Retinal pigment epithelial cell (primary cell): ENCODE measurements around the gene GRB7.

ENCODE experiments used
- DNase-seq: peaks from one replicate; pipeline ENCODE4 v3.0.0-alpha.2; 2010; ENCODE audit warnings: low read depth
- H3K4me3 ChIP-seq: 2 replicates; pipeline ENCODE4 v1.5.1; 2011; ENCODE audit warnings: mild to moderate bottlenecking, low read length, control low read depth, moderate library complexity
- CTCF ChIP-seq: conservative IDR thresholded peaks from 2 replicates; pipeline ENCODE4 v1.5.1; 2011; ENCODE audit warnings: low read depth, low read length, control low read depth, inconsistent platforms

The GRB7 gene

DNA sequence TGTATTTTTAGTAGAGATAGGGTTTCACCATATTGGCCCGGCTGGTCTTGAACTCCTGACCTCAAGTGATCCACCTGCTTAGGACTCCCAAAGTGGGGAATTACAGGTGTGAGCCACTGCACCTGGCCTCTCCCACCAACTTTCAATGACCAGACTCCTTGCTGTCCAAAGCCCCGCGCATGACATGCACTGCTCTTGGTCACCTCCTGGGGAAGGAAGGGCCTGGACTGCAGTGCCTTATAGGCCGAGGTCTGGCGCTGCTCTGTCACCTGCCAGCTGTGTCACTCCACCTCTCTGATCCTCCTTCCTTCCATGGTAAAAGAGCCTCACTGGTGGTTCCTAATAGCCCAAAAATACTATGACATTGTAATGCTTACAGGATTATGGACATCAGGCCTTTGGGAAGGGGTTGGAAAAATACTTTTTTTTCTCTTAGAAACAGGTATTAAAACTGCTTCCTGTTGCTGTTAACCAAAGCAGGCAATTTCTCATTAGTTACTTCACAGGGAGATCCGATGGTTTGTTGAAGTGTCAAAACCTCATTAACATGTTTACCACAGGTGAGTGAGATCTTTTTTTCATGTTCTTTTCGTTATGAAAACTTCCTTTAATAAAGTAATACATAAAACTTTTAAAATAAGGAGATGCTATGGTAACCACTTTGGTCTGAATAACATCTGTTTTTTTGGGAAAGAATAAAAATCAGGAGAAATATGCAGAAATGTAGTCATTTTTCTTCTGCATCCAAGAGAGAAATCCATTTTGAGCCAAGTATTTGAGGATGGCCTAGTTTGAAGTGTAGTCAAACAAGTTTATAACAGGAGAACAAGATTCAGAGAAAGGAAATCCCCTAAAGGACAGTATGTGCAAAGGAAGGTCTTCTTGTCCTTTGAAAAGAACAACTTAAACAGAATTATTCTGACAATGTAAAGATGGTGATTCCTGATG is 35.5 kb downstream of the GRB7 start:
- no peak for DNase-seq

DNA sequence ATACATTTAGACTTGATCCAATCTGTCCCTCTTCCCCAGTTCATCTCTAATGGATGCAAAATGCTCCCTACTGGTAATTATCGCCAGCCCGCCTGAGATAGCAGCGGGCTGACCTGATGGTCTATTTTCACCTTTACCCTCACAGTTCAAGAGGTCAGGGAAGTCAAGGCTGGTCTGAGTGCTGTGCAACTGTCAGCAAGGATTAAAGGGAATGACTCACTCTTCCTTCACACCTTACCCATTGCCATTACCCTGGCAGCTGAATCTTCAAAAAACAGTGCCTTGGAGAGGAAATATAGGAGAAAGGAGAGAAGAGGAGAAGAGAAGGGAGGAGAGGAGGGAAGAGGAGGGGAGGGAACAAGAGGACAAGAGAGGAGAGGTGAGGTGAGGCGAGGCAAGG is 36.3 kb downstream of the GRB7 start:
- DNase-seq, result no peak
- H3K4me3 ChIP-seq, result no peak overlapping the region
- TF ChIP-seq CTCF, result no peak

More for the DNA sequence above, 35.5 kb downstream of the GRB7 start:
- no peak for TF ChIP-seq CTCF
- H3K4me3 ChIP-seq, result no peak overlapping the region

DNA sequence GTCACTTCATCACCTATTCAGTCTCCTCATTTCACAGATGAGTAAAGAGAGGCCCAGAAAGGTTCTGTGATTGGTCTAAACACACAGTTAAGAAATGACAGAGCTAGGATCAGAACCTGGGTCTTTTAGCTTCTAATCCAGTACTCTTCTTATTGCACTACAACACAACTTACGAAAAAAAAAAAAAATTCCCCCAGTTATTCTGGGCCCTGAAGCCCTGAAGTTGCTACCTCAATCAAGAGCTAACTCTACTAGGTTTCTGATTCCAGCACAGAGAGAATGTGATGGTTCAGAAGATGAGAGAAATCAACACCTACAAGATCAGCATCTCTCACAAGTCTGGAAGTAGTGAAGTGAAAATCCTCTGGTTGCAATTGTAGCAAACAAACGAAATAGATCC is 37.3 kb downstream of the GRB7 start:
- TF ChIP-seq CTCF, result no peak

DNA sequence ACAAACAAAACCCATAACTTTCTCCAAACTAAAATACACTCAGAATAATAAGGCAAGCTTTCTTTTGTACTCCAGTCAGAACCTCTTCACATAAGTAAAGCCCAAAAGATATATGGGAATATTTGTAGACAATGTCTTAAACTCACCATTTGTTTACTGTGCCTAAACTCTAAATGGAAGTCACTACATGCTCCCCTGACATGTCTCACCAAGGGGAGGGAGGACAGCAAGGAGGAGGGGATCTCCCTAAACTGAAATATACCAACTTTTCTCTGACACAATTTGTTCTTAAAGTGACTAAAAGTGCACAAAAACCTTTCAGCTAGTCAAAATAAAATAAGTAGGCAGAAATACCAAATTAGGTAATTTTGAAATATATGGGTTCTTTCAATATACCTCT is 38.5 kb downstream of the GRB7 start:
- no peak overlapping the region for H3K4me3 ChIP-seq
- DNase-seq, result no peak
- no peak for TF ChIP-seq CTCF

More for the DNA sequence above, 37.3 kb downstream of the GRB7 start:
- no peak overlapping the region for H3K4me3 ChIP-seq
- no peak for DNase-seq

DNA sequence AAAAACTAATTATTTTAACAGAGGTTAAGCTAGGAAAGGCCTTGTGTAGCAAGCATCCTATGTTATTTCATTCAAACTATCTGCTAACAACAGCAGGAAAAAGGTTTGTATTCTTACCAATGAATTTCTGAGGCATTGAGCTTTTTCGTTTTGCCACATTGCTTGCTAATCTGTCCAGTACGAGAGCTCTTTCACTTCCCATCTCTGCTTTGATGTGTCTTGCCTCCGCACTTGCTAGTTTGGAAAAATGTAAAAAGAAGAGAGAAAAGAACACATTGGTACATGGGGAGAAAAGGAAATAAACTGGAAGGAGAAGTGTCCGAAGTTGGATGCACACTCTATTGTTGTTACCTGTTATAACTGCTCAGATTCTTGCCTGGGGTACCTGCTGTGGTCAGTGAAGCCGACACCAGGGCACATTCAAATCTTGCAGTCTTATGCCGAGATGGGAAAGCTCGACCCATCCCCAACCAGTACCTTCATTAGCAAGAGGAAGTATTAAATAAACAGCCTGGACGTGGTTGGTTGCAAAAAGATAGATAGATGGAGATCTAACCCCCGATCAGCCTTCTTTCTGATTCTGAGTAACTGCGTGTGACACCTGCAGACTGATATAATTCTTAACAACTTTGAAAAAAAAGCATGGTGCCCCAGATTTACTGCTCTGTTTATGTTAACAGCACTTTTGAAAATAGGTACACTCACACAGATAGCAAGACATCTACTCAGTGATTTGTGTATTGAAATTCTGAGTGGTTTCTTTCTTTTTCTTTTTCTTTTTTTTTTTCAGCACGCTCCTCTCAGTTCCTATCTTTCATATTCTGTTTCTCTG is 40.0 kb downstream of the GRB7 start:
- DNase-seq, result no peak
- H3K4me3 ChIP-seq, result no peak overlapping the region

More for the DNA sequence above, 40.0 kb downstream of the GRB7 start:
- TF ChIP-seq CTCF, result no peak
